Embryonic facial prominence (tissue), 1 donor: Measurements from ENCODE around the gene SLC46A1.

Experiments used
- DNase-seq: peaks from one replicate; pipeline ENCODE4 v3.0.0-alpha.2; 2016; ENCODE audit errors: extremely low spot score

The SLC46A1 gene

GRCh38 chr17:28404007-28404406, 2.0 kb downstream of the SLC46A1 start:
- DNase-seq, result no peak

- no peak for DNase-seq
Observed at GRCh38 chr17:28402844-28403243, 3.2 kb downstream of the SLC46A1 start.

GRCh38 chr17:28402224-28402630, 3.8 kb downstream of the SLC46A1 start:
- no peak for DNase-seq

- DNase-seq, result no peak
Observed at GRCh38 chr17:28399808-28400207, 6.2 kb downstream of the SLC46A1 start.

- DNase-seq, result no peak
Observed at GRCh38 chr17:28398280-28398981, 7.6 kb downstream of the SLC46A1 start.

DNA sequence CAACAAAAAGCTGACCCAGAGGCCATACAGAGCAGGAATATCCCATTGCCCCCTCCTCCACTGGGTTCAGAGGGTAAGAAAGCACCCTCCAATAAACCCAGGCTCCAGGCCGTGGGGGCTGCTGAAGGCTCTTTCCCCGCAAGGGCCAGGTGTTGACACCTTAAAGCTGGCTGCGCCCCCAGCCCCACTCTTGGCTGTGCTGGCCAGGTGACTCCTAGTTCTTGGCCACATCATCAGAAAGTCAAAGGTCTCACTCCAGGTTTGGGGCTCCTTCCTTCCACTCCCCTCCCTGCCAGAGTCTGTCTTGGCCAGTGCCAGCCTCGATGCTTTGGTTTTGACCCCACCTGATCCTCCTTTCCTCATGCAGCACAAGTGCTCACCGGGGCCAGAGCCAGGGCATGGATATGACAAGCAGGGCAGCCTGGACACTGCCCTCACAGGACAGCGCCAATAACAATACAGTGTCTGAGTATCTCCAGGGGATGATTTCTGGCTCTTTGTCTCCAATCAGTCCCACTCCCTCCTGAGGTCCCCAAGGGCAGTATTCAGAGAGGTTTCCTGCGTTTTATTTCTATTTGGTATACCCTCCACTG, 8.2 kb downstream of the SLC46A1 start:
- no peak for DNase-seq

GRCh38 chr17:28397275-28397674, 8.7 kb downstream of the SLC46A1 start:
- DNase-seq, result no peak

DNA sequence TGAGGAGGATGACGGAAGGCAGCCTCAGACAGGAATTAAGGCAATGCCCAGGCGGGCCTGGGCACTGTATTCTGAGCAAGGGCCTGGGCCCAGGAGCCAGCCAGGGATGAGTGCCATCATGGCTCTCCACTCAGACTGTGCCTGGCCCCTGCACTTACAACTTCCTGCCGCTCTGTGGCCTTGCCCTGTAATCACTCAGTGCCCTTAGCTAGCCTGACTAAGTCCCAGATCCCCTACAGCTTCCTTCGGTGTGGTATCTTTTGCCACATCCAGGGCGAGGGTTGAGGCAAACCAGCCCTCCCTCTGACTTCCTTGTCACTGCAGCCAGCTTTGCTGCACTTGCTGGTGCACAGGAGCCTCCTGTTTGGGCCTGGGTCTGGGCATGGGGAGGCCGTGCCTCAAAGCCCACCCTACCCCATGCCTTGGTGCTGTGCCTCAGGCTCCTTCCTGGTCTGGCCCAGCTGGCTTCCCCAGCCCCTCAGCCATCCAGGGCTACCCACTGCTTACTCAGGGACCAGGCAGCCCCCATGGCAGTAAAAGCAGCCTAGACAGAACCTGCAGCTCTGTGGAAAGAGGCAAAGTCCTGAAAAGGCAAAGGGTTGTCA, 9.3 kb downstream of the SLC46A1 start:
- DNase-seq, result no peak

GRCh38 chr17:28395968-28396367, 10.0 kb downstream of the SLC46A1 start:
- no peak for DNase-seq

DNA sequence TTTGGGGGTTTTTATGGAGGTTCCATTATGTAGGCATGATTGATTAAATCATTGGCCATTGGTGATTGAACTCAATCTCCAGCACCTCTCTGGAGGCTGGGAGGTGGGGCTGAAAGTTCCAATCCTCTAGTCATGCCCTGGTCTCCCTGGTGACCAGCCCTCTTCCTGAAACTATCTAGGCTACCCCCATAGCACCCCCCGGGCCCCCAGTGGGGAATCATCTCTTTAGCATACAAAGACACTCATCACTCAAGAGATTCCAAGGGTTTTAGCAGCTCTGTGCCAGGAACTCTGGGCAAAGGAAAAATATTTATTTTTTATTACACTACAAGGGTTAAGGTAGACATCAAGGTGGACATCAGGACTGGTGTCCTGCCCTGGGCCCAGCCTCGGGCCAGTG, 10.6 kb downstream of the SLC46A1 start:
- no peak for DNase-seq

- DNase-seq, result no peak
Observed at GRCh38 chr17:28394337-28395116, 11.5 kb downstream of the SLC46A1 start.

GRCh38 chr17:28392491-28392890, 13.5 kb downstream of the SLC46A1 start:
- DNase-seq, result no peak

DNA sequence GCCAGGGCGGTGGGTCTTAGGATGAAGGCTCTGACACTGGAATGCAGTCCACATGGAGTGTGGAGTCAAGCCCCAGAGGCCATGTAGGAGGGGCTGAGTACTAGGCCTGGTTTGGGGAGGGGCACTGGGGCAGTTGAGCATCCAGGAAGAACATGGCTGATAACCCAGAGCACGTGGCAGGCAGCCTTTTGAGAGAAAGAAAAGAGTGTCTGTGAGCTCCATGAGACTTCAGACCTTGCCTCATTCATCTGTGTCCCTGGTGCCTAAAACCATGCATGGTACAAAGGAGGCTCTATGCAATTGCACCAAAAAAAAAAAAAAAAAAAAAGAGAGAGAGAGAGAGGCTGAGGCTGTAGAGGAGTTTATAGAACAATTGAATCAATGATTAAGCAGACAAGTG, 14.6 kb downstream of the SLC46A1 start:
- no peak for DNase-seq

- no peak for DNase-seq
Observed at GRCh38 chr17:28390984-28391383, 15.0 kb downstream of the SLC46A1 start.

- DNase-seq, result no peak
Observed at GRCh38 chr17:28390563-28390962, 15.4 kb downstream of the SLC46A1 start.

DNA sequence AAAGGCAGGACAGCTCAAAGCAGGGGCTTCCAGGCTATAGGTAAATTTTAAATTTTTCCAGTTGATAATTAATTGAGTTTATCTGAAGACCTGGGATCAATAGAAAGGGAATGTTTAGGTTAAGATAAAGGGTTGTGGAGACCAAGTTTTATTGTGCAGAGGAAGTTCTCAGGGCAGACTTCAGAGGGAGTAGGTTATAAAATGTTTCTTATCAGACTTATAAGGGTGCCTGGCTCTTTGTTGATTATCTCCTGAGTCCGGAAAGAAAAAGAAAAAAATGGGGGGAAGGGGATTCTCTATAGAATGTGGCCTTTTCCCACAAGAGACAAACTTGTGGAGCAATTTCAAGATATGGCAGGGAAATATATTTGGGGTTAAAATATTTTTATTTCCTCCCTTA, 15.9 kb downstream of the SLC46A1 start:
- DNase-seq, result no peak

- DNase-seq, result no peak
Observed at GRCh38 chr17:28388106-28388505, 17.9 kb downstream of the SLC46A1 start.

GRCh38 chr17:28386391-28386790, 19.6 kb downstream of the SLC46A1 start:
- no peak for DNase-seq

GRCh38 chr17:28385406-28385805, 20.6 kb downstream of the SLC46A1 start:
- DNase-seq, result no peak

DNA sequence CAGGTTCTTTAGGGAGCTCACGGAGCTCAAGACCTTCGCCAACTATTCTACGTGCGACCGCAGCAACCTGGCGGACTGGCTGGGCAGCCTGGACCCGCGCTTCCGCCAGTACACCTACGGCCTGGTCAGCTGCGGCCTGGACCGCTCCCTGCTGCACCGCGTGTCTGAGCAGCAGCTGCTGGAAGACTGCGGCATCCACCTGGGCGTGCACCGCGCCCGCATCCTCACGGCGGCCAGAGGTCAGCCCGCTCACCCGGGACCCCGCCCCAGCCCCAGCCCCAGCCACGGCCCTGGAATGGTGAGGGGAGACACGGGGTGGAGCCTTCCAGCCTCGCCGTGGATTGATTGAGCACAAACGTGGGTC, 21.0 kb downstream of the SLC46A1 start:
- DNase-seq, result no peak

- no peak for DNase-seq
Observed at GRCh38 chr17:28384281-28385036, 21.6 kb downstream of the SLC46A1 start.
